DND-41 (cell line): ENCODE results near the gene UGT2B15.

Experiments
- EZH2 ChIP-seq: IDR thresholded peaks from 3 replicates; pipeline ENCODE4 v1.6.1; 2012; ENCODE audit warnings: borderline replicate concordance, low read depth, mild to moderate bottlenecking, moderate library complexity, low read length, inconsistent platforms; ENCODE audit not compliant: severe bottlenecking
- TF ChIP-seq, protein P1 (sequence below): IDR thresholded peaks from 2 replicates; pipeline ENCODE4 v1.5.1; 2012; ENCODE audit warnings: borderline replicate concordance, low read length, moderate library complexity, mild to moderate bottlenecking; ENCODE audit not compliant: poor library complexity, severe bottlenecking; ENCODE audit errors: extremely low read depth

DNA sequence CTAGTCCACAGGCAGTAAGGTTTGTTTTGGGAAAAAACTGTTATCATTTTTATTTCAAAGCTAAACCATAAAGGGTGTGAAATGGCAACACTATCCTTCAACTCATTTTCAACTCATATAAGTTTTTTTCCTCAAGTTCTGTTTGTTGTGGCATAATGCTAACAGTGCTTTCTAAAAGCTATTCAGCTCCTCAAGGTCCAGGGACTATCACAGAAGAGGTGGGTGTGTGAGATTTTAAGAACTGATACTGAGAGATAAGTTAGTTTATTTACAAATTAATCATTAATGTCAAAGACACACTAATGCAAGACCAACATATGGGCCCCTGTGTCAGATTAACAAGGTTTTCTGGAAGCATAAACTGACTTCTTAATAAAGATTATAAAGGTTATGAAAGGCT lies 11.8 kb downstream of the UGT2B15 start:
- TF ChIP-seq EZH2: no peak
- TF ChIP-seq, protein P1, sequence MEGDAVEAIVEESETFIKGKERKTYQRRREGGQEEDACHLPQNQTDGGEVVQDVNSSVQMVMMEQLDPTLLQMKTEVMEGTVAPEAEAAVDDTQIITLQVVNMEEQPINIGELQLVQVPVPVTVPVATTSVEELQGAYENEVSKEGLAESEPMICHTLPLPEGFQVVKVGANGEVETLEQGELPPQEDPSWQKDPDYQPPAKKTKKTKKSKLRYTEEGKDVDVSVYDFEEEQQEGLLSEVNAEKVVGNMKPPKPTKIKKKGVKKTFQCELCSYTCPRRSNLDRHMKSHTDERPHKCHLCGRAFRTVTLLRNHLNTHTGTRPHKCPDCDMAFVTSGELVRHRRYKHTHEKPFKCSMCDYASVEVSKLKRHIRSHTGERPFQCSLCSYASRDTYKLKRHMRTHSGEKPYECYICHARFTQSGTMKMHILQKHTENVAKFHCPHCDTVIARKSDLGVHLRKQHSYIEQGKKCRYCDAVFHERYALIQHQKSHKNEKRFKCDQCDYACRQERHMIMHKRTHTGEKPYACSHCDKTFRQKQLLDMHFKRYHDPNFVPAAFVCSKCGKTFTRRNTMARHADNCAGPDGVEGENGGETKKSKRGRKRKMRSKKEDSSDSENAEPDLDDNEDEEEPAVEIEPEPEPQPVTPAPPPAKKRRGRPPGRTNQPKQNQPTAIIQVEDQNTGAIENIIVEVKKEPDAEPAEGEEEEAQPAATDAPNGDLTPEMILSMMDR: no peak
